GM23338 (cell line): ENCODE results near the gene CHEK1. TPM values are rescaled to one million over a fixed set of nuclear protein-coding genes. Genes with fewer than 3 reads are reported as not detected.

Source experiments
- ATAC-seq: fragments of 200-7000 bp; cut with Tn5 transposase; 3 replicates; pipeline ENCODE4 v1.9.1; 2020
- DNase-seq: peaks from one replicate; pipeline ENCODE4 v3.0.0-alpha.2; 2015; ENCODE audit warnings: low spot score
- H2AFZ ChIP-seq: fragments of 200-600 bp; sonication (generic); 2 replicates; pipeline ENCODE4 v1.8.0; 2016; ENCODE audit warnings: antibody characterized with exemption, mild to moderate bottlenecking, moderate library complexity
- H3F3A ChIP-seq: fragments of 200-600 bp; sonication (generic); replicated peaks from 2 replicates; pipeline ENCODE4 v1.8.0; 2017; ENCODE audit warnings: antibody characterized with exemption, mixed run types, low read depth
- H3K27ac ChIP-seq: fragments of 200-600 bp; sonication (generic); 2 replicates; pipeline ENCODE4 v1.6.1; 2016; ENCODE audit warnings: low read depth
- H3K27me3 ChIP-seq: fragments of 200-600 bp; sonication (generic); 2 replicates; pipeline ENCODE4 v1.8.0; 2016; ENCODE audit warnings: mild to moderate bottlenecking, mixed run types, moderate library complexity; ENCODE audit not compliant: insufficient read depth
- H3K36me3 ChIP-seq: fragments of 200-600 bp; sonication (generic); 2 replicates; pipeline ENCODE4 v1.8.0; 2016; ENCODE audit warnings: mild to moderate bottlenecking; ENCODE audit not compliant: insufficient read depth
- H3K4me1 ChIP-seq: fragments of 200-600 bp; sonication (generic); 2 replicates; pipeline ENCODE4 v1.8.0; 2016; ENCODE audit warnings: mild to moderate bottlenecking, moderate library complexity; ENCODE audit not compliant: insufficient read depth
- H3K4me2 ChIP-seq: fragments of 200-600 bp; sonication (generic); 2 replicates; pipeline ENCODE4 v1.7.1; 2017; ENCODE audit warnings: mixed run types
- H3K4me3 ChIP-seq: fragments of 200-600 bp; sonication (generic); 2 replicates; pipeline ENCODE4 v1.6.1; 2016; ENCODE audit warnings: mixed run types
- H3K79me2 ChIP-seq: fragments of 200-600 bp; sonication (generic); replicated peaks from 2 replicates; pipeline ENCODE4 v1.8.0; 2017; ENCODE audit warnings: mild to moderate bottlenecking; ENCODE audit not compliant: insufficient read depth
- H3K9me2 ChIP-seq: fragments of 200-600 bp; sonication (generic); 2 replicates; pipeline ENCODE4 v1.8.0; 2017; ENCODE audit not compliant: insufficient read depth
- H4K20me1 ChIP-seq: fragments of 200-600 bp; sonication (generic); replicated peaks from 2 replicates; pipeline ENCODE4 v1.8.0; 2017; ENCODE audit warnings: mild to moderate bottlenecking; ENCODE audit not compliant: insufficient read depth
- H3K27ac Mint-ChIP-seq: 2 replicates; pipeline ENCODE4 v1.8.0; 2020; ENCODE audit warnings: inconsistent platforms, mild to moderate bottlenecking, moderate library complexity, mixed read lengths
- H3K27me3 Mint-ChIP-seq: 3 replicates; pipeline ENCODE4 v1.8.0; 2022; ENCODE audit warnings: low read depth, mild to moderate bottlenecking, moderate library complexity, mixed read lengths, inconsistent platforms; ENCODE audit not compliant: insufficient read depth, poor library complexity
- H3K36me3 Mint-ChIP-seq: 3 replicates; pipeline ENCODE4 v1.8.0; 2021; ENCODE audit warnings: low read depth, mild to moderate bottlenecking, inconsistent platforms, moderate library complexity, mixed read lengths
- H3K4me1 Mint-ChIP-seq: 3 replicates; pipeline ENCODE4 v1.8.0; 2020; ENCODE audit warnings: mild to moderate bottlenecking, inconsistent platforms, mixed read lengths
- H3K4me3 Mint-ChIP-seq: 3 replicates; pipeline ENCODE4 v1.8.0; 2021; ENCODE audit warnings: moderate library complexity, mild to moderate bottlenecking, inconsistent platforms, mixed read lengths
- H3K9me3 Mint-ChIP-seq: 3 replicates; pipeline ENCODE4 v1.8.0; 2020; ENCODE audit warnings: moderate library complexity, mild to moderate bottlenecking, inconsistent platforms, mixed read lengths
- CREB1 ChIP-seq: fragments of 250-450 bp; sonication (Bioruptor Pico); IDR thresholded peaks from 2 replicates; pipeline ENCODE4 v1.5.0; 2020; ENCODE audit warnings: low read depth, mild to moderate bottlenecking, moderate library complexity
- NANOG ChIP-seq: IDR thresholded peaks from 2 replicates; pipeline ENCODE4 v1.6.1; 2016; ENCODE audit warnings: antibody characterized with exemption, borderline replicate concordance
- ZNF114 ChIP-seq: fragments of 250-450 bp; sonication (Bioruptor Pico); IDR thresholded peaks from 2 replicates; pipeline ENCODE4 v1.5.0; 2020; ENCODE audit warnings: mild to moderate bottlenecking, moderate library complexity
- ZNF331 ChIP-seq: fragments of 250-450 bp; sonication (Bioruptor Pico); IDR thresholded peaks from 2 replicates; pipeline ENCODE4 v1.5.0; 2020; ENCODE audit warnings: low read depth, mild to moderate bottlenecking, moderate library complexity
- polyA plus RNA-seq: library from polyadenylated mRNA; unstranded; fragments of >200 nt; fragmentation: Nextera tagmentation; extraction: Ambion mirVana; gene quantifications from 2 replicates; pipeline ENCODE4 v1.2.1, GENCODE V29; 2016
- total RNA-seq: library from RNA; depleted of rRNA; stranded (reverse); fragments of >200 nt; shearing (Covaris generic); gene quantifications from 2 replicates; pipeline ENCODE4 v1.2.3, GENCODE V29; 2014
- TF ChIP-seq, protein P1 (sequence below), 2 experiments: fragments of 200-600 bp in 1 of 2; sonication (generic) in 1 of 2; conservative IDR thresholded peaks; 2 replicates each; pipeline versions ENCODE4 v1.5.1 to v1.6.1; 2016 to 2017; ENCODE audit warnings: antibody characterized with exemption in 2 of 2, low read depth in 2 of 2, mild to moderate bottlenecking in 2 of 2, moderate library complexity in 1 of 2
- TF ChIP-seq, protein P2 (sequence below): IDR thresholded peaks from 2 replicates; pipeline ENCODE4 v1.6.1; 2016; ENCODE audit warnings: antibody characterized with exemption
- TF ChIP-seq, protein P3 (sequence below): IDR thresholded peaks from one replicate; pipeline ENCODE4 v1.6.1; 2018; ENCODE audit warnings: antibody characterized with exemption; ENCODE audit not compliant: unreplicated experiment

Gene CHEK1
- total and polyA plus RNA-seq, 2 experiments from 2014 or later, result 90.0 to 102 TPM

DNA sequence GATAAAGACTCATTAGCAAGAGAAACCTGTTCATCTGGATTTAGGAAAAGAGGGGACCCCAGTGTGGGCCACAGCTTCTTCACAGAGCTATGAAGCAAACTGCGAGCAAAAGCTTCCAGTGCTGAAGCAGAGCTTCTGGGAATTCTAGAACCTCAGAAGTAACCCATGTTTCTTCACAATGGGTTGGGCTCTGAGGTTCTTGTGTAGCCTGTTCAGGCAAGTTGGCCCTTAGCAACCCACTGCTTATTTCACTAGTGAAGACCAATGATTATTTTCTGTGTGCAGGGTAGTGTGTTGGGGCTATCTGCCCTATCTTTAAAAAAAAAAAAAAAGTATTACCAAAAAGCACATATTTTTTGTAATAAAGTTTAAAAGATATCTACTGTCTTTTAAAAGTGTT, 55.8 kb downstream of the CHEK1 start, which contains the start of gene ACRV1:
Gene ACRV1, minus strand, starts transcription at position 101 of the 400 bp plus-strand sequence. Its CDS starts 67 bp downstream, at position 34.
- Histone ChIP-seq H3K4me1 (peaks cover 4% of the 10 kb centered on the region), H3K4me3 (no peak within 1 kb of the TSS), H3K79me2 (no peaks in the 10 kb centered on the region), H3K4me2 (no peak within 1 kb of the TSS), H3K9me2 (no peaks in the 10 kb centered on the region), H3K27ac (no peak within 1 kb of the TSS), H3K27me3 (no peaks in the 10 kb centered on the region), H4K20me1 (peaks cover 12% of the 10 kb centered on the region), H3K36me3 (peaks cover 19% of the 10 kb centered on the region), H2AFZ (no peak within 1 kb of the TSS), H3F3A (no peaks in the 10 kb centered on the region)
- Mint-ChIP-seq H3K4me3 (no peak within 1 kb of the TSS), H3K36me3 (peaks cover 46% of the 10 kb centered on the region), H3K4me1 (peaks cover 15% of the 10 kb centered on the region), H3K27ac (0 out of 2 replicates have a peak within 1 kb of the TSS, but pooled peaks have one; percentile 26), H3K9me3 (no peaks in the 10 kb centered on the region; the same call in 2 of the 3 replicates), H3K27me3 (peaks cover under 1% of the 10 kb centered on the region)
- DNase-seq (no peak), ATAC-seq (no peak)
- TF ChIP-seq, protein P1, sequence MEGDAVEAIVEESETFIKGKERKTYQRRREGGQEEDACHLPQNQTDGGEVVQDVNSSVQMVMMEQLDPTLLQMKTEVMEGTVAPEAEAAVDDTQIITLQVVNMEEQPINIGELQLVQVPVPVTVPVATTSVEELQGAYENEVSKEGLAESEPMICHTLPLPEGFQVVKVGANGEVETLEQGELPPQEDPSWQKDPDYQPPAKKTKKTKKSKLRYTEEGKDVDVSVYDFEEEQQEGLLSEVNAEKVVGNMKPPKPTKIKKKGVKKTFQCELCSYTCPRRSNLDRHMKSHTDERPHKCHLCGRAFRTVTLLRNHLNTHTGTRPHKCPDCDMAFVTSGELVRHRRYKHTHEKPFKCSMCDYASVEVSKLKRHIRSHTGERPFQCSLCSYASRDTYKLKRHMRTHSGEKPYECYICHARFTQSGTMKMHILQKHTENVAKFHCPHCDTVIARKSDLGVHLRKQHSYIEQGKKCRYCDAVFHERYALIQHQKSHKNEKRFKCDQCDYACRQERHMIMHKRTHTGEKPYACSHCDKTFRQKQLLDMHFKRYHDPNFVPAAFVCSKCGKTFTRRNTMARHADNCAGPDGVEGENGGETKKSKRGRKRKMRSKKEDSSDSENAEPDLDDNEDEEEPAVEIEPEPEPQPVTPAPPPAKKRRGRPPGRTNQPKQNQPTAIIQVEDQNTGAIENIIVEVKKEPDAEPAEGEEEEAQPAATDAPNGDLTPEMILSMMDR (conservative IDR thresholded peaks at IDR 0.05; ENCODE audit: low read depth in 2 of 2), result no peak
- TF ChIP-seq ZNF114 (CRISPR knock-in tag) (no peak), NANOG (no peak), CREB1 (CRISPR knock-in tag) (no peak), ZNF331 (no peak)
- TF ChIP-seq, protein P2, sequence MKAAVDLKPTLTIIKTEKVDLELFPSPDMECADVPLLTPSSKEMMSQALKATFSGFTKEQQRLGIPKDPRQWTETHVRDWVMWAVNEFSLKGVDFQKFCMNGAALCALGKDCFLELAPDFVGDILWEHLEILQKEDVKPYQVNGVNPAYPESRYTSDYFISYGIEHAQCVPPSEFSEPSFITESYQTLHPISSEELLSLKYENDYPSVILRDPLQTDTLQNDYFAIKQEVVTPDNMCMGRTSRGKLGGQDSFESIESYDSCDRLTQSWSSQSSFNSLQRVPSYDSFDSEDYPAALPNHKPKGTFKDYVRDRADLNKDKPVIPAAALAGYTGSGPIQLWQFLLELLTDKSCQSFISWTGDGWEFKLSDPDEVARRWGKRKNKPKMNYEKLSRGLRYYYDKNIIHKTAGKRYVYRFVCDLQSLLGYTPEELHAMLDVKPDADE, result no peak

DNA sequence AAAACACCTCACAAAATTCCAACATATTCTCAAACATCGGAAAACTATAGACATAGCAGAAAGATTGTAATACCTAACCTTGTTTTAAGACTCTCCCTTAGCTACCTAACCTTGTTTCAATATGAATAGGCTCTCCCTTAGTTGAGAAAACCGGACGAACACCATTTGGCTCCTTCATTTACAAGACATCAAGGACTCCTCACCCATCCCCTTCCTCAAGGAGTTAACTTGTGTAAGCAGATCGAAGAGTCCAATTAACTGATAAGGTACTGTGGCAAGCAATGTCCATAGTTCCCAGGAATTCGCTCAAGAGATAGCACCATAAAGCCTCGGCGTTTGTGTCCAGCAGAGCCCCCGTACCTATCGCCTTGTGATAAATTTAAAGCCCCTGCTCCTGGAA, 60.3 kb downstream of the CHEK1 start:
- DNase-seq (peak; percentile 44), ATAC-seq (peak; percentile 52)
- H3K9me2 ChIP-seq, result 0 out of 2 replicates have a peak, but pooled peaks cover 3% of the 10 kb centered on the region
- no peaks in the 10 kb centered on the region; the same call in 1 of the 2 replicates for H3K36me3 ChIP-seq
- Mint-ChIP-seq H3K4me1 (peaks cover 23% of the 10 kb centered on the region), H3K36me3 (peaks cover 44% of the 10 kb centered on the region), H3K4me3 (no peak overlapping the region; the same call in 2 of the 3 replicates), H3K9me3 (peaks cover 14% of the 10 kb centered on the region), H3K27me3 (peaks cover 3% of the 10 kb centered on the region), H3K27ac (no peak overlapping the region; the same call in 1 of the 2 replicates)
- TF ChIP-seq ZNF331, result no peak
- TF ChIP-seq ZNF114 (CRISPR knock-in tag), result no peak
- TF ChIP-seq, protein P3, sequence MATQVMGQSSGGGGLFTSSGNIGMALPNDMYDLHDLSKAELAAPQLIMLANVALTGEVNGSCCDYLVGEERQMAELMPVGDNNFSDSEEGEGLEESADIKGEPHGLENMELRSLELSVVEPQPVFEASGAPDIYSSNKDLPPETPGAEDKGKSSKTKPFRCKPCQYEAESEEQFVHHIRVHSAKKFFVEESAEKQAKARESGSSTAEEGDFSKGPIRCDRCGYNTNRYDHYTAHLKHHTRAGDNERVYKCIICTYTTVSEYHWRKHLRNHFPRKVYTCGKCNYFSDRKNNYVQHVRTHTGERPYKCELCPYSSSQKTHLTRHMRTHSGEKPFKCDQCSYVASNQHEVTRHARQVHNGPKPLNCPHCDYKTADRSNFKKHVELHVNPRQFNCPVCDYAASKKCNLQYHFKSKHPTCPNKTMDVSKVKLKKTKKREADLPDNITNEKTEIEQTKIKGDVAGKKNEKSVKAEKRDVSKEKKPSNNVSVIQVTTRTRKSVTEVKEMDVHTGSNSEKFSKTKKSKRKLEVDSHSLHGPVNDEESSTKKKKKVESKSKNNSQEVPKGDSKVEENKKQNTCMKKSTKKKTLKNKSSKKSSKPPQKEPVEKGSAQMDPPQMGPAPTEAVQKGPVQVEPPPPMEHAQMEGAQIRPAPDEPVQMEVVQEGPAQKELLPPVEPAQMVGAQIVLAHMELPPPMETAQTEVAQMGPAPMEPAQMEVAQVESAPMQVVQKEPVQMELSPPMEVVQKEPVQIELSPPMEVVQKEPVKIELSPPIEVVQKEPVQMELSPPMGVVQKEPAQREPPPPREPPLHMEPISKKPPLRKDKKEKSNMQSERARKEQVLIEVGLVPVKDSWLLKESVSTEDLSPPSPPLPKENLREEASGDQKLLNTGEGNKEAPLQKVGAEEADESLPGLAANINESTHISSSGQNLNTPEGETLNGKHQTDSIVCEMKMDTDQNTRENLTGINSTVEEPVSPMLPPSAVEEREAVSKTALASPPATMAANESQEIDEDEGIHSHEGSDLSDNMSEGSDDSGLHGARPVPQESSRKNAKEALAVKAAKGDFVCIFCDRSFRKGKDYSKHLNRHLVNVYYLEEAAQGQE, result no peak
- TF ChIP-seq NANOG, result no peak
- no peaks in the 10 kb centered on the region for H3F3A ChIP-seq
- H3K27ac ChIP-seq, result 0 out of 2 replicates have a peak overlapping the region, but pooled peaks have one; percentile 64
- no peaks in the 10 kb centered on the region for H3K79me2 ChIP-seq
- H3K4me2 ChIP-seq, result peak overlapping the region; percentile 62
- H3K27me3 ChIP-seq, result no peaks in the 10 kb centered on the region
- H3K4me1 ChIP-seq, result peaks cover 4% of the 10 kb centered on the region
- no peak overlapping the region for H2AFZ ChIP-seq
- peak overlapping the region; percentile 18; the same call in 1 of the 2 replicates for H3K4me3 ChIP-seq
- H4K20me1 ChIP-seq, result peaks cover 5% of the 10 kb centered on the region; the same call in 1 of the 2 replicates
